ENCODE results near the gene MMP14. TPM values are rescaled to one million over a fixed set of nuclear protein-coding genes. Genes with fewer than 3 reads are reported as not detected.

The MMP14 gene
- polyA plus RNA-seq, 1 experiment, result 365 TPM

- Histone ChIP-seq H3K27me3 (ENCODE audit: control insufficient read depth, insufficient read depth, low read length) (no peaks in the 10 kb centered on the region), H3K27ac (ENCODE audit: low read depth, low read length) (peak overlapping the region; percentile 65), H3K4me3 (ENCODE audit: low read depth, low read length) (peak overlapping the region; percentile 63), H3K9me3 (ENCODE audit: control insufficient read depth, insufficient read depth, low read length) (no peaks in the 10 kb centered on the region)
- CTCF ChIA-PET, result interaction anchor here (0.7 to 9.1 kb wide), 6 partner anchors 9 to 330 kb away, joined by 3 to 110 read pairs (median 4); partner anchors contain the start of gene LRP10
- no peak for DNase-seq (ENCODE audit: low read depth, low spot score)
- no peak for TF ChIP-seq CTCF (IDR thresholded peaks at IDR 0.05; ENCODE audit: low read depth, low read length)
- POLR2A ChIA-PET, result interaction anchor here (0.6 kb wide), 1 partner anchor 27 kb away, joined by 3 read pairs; no protein-coding TSS in a partner anchor
Observed at GRCh38 chr14:22886500-22887259, 50.3 kb downstream of the MMP14 start.

GRCh38 chr14:22887260-22887989 lies 51.0 kb downstream of the MMP14 start:
- Histone ChIP-seq H3K9me3 (ENCODE audit: control insufficient read depth, insufficient read depth, low read length) (no peaks in the 10 kb centered on the region), H3K4me3 (ENCODE audit: low read depth, low read length) (peak overlapping the region; percentile 63), H3K27ac (ENCODE audit: low read depth, low read length) (peak overlapping the region; percentile 65), H3K27me3 (ENCODE audit: control insufficient read depth, insufficient read depth, low read length) (no peaks in the 10 kb centered on the region)
- no peak for TF ChIP-seq CTCF (IDR thresholded peaks at IDR 0.05; ENCODE audit: low read depth, low read length)
- CTCF ChIA-PET, result interaction anchor here (0.7 to 9.1 kb wide), 6 partner anchors 8 to 330 kb away, joined by 4 to 110 read pairs (median 6); partner anchors contain the start of gene LRP10
- POLR2A ChIA-PET, result interaction anchor here (1.4 kb wide), 1 partner anchor 16 kb away, joined by 5 read pairs; the partner anchor contains the start of gene LRP10
- no peak for DNase-seq (ENCODE audit: low read depth, low spot score)

- ChIA-PET POLR2A (interaction anchor here (1.4 kb wide), 1 partner anchor 16 kb away, joined by 5 read pairs; the partner anchor contains the start of gene LRP10), CTCF (interaction anchor here (1.0 to 9.1 kb wide), 4 partner anchors 12 to 318 kb away, joined by 3 to 110 read pairs (median 12); partner anchors contain the start of gene LRP10)
- Histone ChIP-seq H3K27me3 (ENCODE audit: control insufficient read depth, insufficient read depth, low read length) (no peaks in the 10 kb centered on the region), H3K4me3 (ENCODE audit: low read depth, low read length) (peak overlapping the region; percentile 63), H3K27ac (ENCODE audit: low read depth, low read length) (no peak overlapping the region), H3K9me3 (ENCODE audit: control insufficient read depth, insufficient read depth, low read length) (no peaks in the 10 kb centered on the region)
- TF ChIP-seq CTCF (IDR thresholded peaks at IDR 0.05; ENCODE audit: low read depth, low read length), result no peak
- DNase-seq (ENCODE audit: low read depth, low spot score), result no peak
Observed at GRCh38 chr14:22887990-22888378, 51.6 kb downstream of the MMP14 start.

GRCh38 chr14:22888662-22889061 lies 52.3 kb downstream of the MMP14 start:
- H3K27ac ChIP-seq (ENCODE audit: low read depth, low read length), result no peak overlapping the region
- no peak overlapping the region for H3K4me3 ChIP-seq (ENCODE audit: low read depth, low read length)
- DNase-seq (ENCODE audit: low read depth, low spot score), result no peak
- no peak for TF ChIP-seq CTCF (IDR thresholded peaks at IDR 0.05; ENCODE audit: low read depth, low read length)
- POLR2A ChIA-PET, result interaction anchor here (1.4 kb wide), 1 partner anchor 17 kb away, joined by 5 read pairs; the partner anchor contains the start of gene LRP10
- no peaks in the 10 kb centered on the region for H3K9me3 ChIP-seq (ENCODE audit: control insufficient read depth, insufficient read depth, low read length)
- H3K27me3 ChIP-seq (ENCODE audit: control insufficient read depth, insufficient read depth, low read length), result no peaks in the 10 kb centered on the region
- CTCF ChIA-PET, result interaction anchor here (1.0 to 9.1 kb wide), 5 partner anchors 11 to 332 kb away, joined by 3 to 110 read pairs (median 11); partner anchors contain the start of gene LRP10

Data from AG04450 (cell line).